Tibial nerve (tissue), 3 donors: ENCODE measurements around the gene MRLN.

ENCODE experiments used
- CTCF ChIP-seq, 5 experiments: fragments of 200-600 bp in 3 of 5; fragments of 450-650 bp in 2 of 5; sonication (generic) in 3 of 5; IDR thresholded peaks; one replicate each; pipeline ENCODE4 v1.5.1; 2016 to 2019; ENCODE audit warnings: antibody characterized with exemption in 5 of 5, mild to moderate bottlenecking in 3 of 5, moderate library complexity in 2 of 5
- POLR2A ChIP-seq, 2 donors: fragments of 450-650 bp; IDR thresholded peaks; one replicate each; pipeline ENCODE4 v1.6.1; 2017; ENCODE audit warnings: antibody characterized with exemption in 2 of 2, mild to moderate bottlenecking in 2 of 2, moderate library complexity in 2 of 2

GRCh38 chr10:59757966-59758365 is 4.7 kb upstream of the MRLN start:
- TF ChIP-seq CTCF (IDR thresholded peaks at IDR 0.05) (no peak), POLR2A (IDR thresholded peaks at IDR 0.05) (no peak)
